Peyer's patch (tissue), 4 donors: Measurements from ENCODE around the gene HSD17B12. TPM values are rescaled to one million over a fixed set of nuclear protein-coding genes. Genes with fewer than 3 reads are reported as not detected.

Experiments used
- DNase-seq, 3 donors: peaks; one replicate each; pipeline ENCODE4 v3.0.0-alpha.2; 2017 to 2019
- H3K27ac ChIP-seq, 4 donors: fragments of 200-600 bp; sonication (generic); one replicate each; pipeline ENCODE4 v1.5.1; 2016 to 2019
- H3K27me3 ChIP-seq, 2 donors: fragments of 200-600 bp; sonication (generic); one replicate each; pipeline ENCODE4 v1.5.1; 2019
- H3K36me3 ChIP-seq, 3 donors: fragments of 200-600 bp; sonication (generic); one replicate each; pipeline ENCODE4 v1.5.1; 2016 to 2019
- H3K4me1 ChIP-seq, 4 donors: fragments of 200-600 bp; sonication (generic); one replicate each; pipeline ENCODE4 v1.5.1; 2016 to 2019
- H3K4me3 ChIP-seq, 4 donors: fragments of 200-600 bp; sonication (generic); 1 replicate in 3 of 4; 2 replicates in 1 of 4; pipeline ENCODE4 v1.5.1; 2016 to 2019; ENCODE audit warnings: mild to moderate bottlenecking in 1 of 4
- H3K9me3 ChIP-seq, 4 donors: fragments of 200-600 bp; sonication (generic); one replicate each; pipeline ENCODE4 v1.5.1; 2016 to 2019; ENCODE audit warnings: mild to moderate bottlenecking in 1 of 4
- CTCF ChIP-seq, 6 experiments: fragments of 450-650 bp in 4 of 6; fragments of 200-600 bp in 2 of 6; sonication (generic) in 1 of 6; IDR thresholded peaks; one replicate each; pipeline ENCODE4 v1.5.1; 2017 to 2019; ENCODE audit warnings: antibody characterized with exemption in 6 of 6, mild to moderate bottlenecking in 3 of 6, moderate library complexity in 1 of 6
- POLR2A ChIP-seq, 2 donors: fragments of 450-650 bp; IDR thresholded peaks; one replicate each; pipeline ENCODE4 v1.5.1; 2017; ENCODE audit warnings: antibody characterized with exemption in 2 of 2, mild to moderate bottlenecking in 2 of 2, moderate library complexity in 2 of 2
- small RNA-seq, 2 donors: library from RNA; depleted of rRNA; stranded (forward); fragments of <200 nt; gene quantifications; one replicate each; pipeline ENCODE3, GENCODE V24; 2016
- total RNA-seq, 4 donors: library from RNA; depleted of rRNA; stranded (reverse); fragments of >200 nt; gene quantifications; one replicate each; pipeline ENCODE4 v1.1.0, GENCODE V29; 2016

HSD17B12 gene
- total RNA-seq, 4 donors from 2014 or later = 12.4 to 69.0 (median 59.4) TPM

GRCh38 chr11:43904742-43905535, 224.4 kb downstream of the HSD17B12 start:
- peak overlapping the region in 2 of 4 donors; percentile 28 to 60 for H3K27ac ChIP-seq
- no peaks in the 10 kb centered on the region for H3K9me3 ChIP-seq
- H3K4me3 ChIP-seq = no peak overlapping the region
- peaks cover 0 to 10% (median 0%) of the 10 kb centered on the region in 4 donors for H3K4me1 ChIP-seq
- TF ChIP-seq CTCF (IDR thresholded peaks at IDR 0.05) (no peak), POLR2A (IDR thresholded peaks at IDR 0.05) (no peak)
- H3K27me3 ChIP-seq = no peaks in the 10 kb centered on the region
- H3K36me3 ChIP-seq = peaks cover 0 to 55% (median 0%) of the 10 kb centered on the region in 3 donors
- DNase-seq = no peak

- H3K4me3 ChIP-seq = no peak overlapping the region
- peak overlapping the region in 1 of 4 donors; percentile 60 for H3K27ac ChIP-seq
- H3K9me3 ChIP-seq = no peaks in the 10 kb centered on the region
- no peaks in the 10 kb centered on the region for H3K27me3 ChIP-seq
- TF ChIP-seq CTCF (IDR thresholded peaks at IDR 0.05) = no peak
- TF ChIP-seq POLR2A (IDR thresholded peaks at IDR 0.05) = no peak
- no peak for DNase-seq
- H3K4me1 ChIP-seq = peaks cover 0 to 10% (median 0%) of the 10 kb centered on the region in 4 donors
- H3K36me3 ChIP-seq = peaks cover 0 to 54% (median 0%) of the 10 kb centered on the region in 3 donors
Observed at GRCh38 chr11:43905813-43906241, 225.3 kb downstream of the HSD17B12 start.

Small RNA genes lying within 50 kb of the gene (small RNA-seq; reads per million reads assigned to genes)
- gene PHBP2 = 0 reads per million in 2 donors
- 0 reads per million in 2 donors for gene RPL23AP63

Other genes starting within 250 kb of the HSD17B12 start
- 10 to 100 TPM; 24.4 to 83.3 (median 28.2) TPM for gene ALKBH3, start 200.1 kb downstream of the HSD17B12 start, total RNA-seq